Activated CD8-positive, alpha-beta T cell treated with anti-CD3 and anti-CD28 coated beads for 36 hours (primary cell): ENCODE results near the gene VPS13D. TPM values are rescaled to one million over a fixed set of nuclear protein-coding genes. Genes with fewer than 3 reads are reported as not detected.

ENCODE experiments used
- ATAC-seq: fragments of 200-7000 bp; cut with Tn5 transposase; one replicate; pipeline ENCODE4 v1.10.0; 2021; ENCODE audit warnings: mild to moderate bottlenecking, moderate library complexity
- CTCF ChIA-PET: fragments of 350-600 bp; sonication (Branson Sonifier 250); formaldehyde crosslinking; loops from one replicate; lab custom pipeline; 2021; ENCODE audit warnings: antibody characterized with exemption; lab: Charles Lee
- POLR2A ChIA-PET: fragments of 350-600 bp; sonication (Branson Sonifier 250); formaldehyde crosslinking; loops from one replicate; lab custom pipeline; 2021; ENCODE audit warnings: antibody characterized with exemption; lab: Charles Lee
- DNase-seq: peaks from one replicate; pipeline ENCODE4 v3.0.0-alpha.2; 2020
- H3K27ac Mint-ChIP-seq: one replicate; pipeline ENCODE4 v1.8.0; 2021; ENCODE audit warnings: mild to moderate bottlenecking, mixed read lengths
- H3K27me3 Mint-ChIP-seq: one replicate; pipeline ENCODE4 v1.8.0; 2021; ENCODE audit warnings: mixed read lengths
- H3K36me3 Mint-ChIP-seq: one replicate; pipeline ENCODE4 v1.8.0; 2021; ENCODE audit warnings: low read depth, mixed read lengths
- H3K4me1 Mint-ChIP-seq: one replicate; pipeline ENCODE4 v1.8.0; 2021; ENCODE audit warnings: low read depth, mixed read lengths
- H3K4me3 Mint-ChIP-seq: one replicate; pipeline ENCODE4 v1.8.0; 2021; ENCODE audit warnings: mild to moderate bottlenecking, moderate library complexity, mixed read lengths
- H3K9me3 Mint-ChIP-seq: one replicate; pipeline ENCODE4 v1.8.0; 2021; ENCODE audit warnings: mixed read lengths
- intact Hi-C: fragments of 100-400 bp; cut with micrococcal nuclease; formaldehyde crosslinking; loops from one replicate; pipeline ENCODE4 v1.10.0; 2022
- total RNA-seq, 2 experiments: library from RNA; stranded (reverse); gene quantifications; one replicate each; pipeline ENCODE4 v1.2.3, GENCODE V29; 2021
- TF ChIP-seq, protein P1 (sequence below): fragments of 200-600 bp; IDR thresholded peaks from one replicate; pipeline ENCODE4 v1.8.0; 2022; ENCODE audit warnings: antibody characterized with exemption, mild to moderate bottlenecking

The VPS13D gene
- total RNA-seq, 2 experiments from 2014 or later: 28.1 to 30.7 TPM

DNA sequence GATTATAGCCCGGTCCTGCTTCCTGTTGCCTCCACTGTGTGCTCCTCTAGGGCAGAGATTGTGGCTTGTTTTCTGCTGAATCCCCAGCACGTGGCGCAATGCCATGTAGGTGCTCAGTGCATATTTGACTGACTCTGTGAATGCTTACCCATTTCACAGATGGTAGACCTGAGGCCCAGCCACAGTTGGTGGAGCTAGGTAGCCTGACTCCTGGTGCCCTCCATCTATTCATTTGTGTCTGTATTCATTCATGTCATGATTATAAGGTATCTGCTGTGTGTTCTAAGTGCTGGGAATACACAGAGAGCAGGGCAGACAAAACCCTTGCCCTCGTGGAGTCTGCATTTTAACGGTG lies 40.5 kb upstream of the VPS13D start:
- no peak overlapping the region for H3K4me3 Mint-ChIP-seq
- ATAC-seq (no peak), DNase-seq (no peak)
- H3K36me3 Mint-ChIP-seq: peaks cover 48% of the 10 kb centered on the region
- ChIA-PET POLR2A (interaction anchor here (0.6 kb wide), 3 partner anchors 10 to 29 kb away, joined by 3 read pairs; no protein-coding TSS in a partner anchor), CTCF (interaction anchor here (1.1 to 2.1 kb wide), 4 partner anchors 42 to 71 kb away, joined by 3 to 9 read pairs (median 4); no protein-coding TSS in a partner anchor)
- no peaks in the 10 kb centered on the region for H3K27me3 Mint-ChIP-seq
- TF ChIP-seq, protein P1, sequence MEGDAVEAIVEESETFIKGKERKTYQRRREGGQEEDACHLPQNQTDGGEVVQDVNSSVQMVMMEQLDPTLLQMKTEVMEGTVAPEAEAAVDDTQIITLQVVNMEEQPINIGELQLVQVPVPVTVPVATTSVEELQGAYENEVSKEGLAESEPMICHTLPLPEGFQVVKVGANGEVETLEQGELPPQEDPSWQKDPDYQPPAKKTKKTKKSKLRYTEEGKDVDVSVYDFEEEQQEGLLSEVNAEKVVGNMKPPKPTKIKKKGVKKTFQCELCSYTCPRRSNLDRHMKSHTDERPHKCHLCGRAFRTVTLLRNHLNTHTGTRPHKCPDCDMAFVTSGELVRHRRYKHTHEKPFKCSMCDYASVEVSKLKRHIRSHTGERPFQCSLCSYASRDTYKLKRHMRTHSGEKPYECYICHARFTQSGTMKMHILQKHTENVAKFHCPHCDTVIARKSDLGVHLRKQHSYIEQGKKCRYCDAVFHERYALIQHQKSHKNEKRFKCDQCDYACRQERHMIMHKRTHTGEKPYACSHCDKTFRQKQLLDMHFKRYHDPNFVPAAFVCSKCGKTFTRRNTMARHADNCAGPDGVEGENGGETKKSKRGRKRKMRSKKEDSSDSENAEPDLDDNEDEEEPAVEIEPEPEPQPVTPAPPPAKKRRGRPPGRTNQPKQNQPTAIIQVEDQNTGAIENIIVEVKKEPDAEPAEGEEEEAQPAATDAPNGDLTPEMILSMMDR: no peak
- intact Hi-C loops: no loop called here
- H3K9me3 Mint-ChIP-seq: no peaks in the 10 kb centered on the region
- H3K4me1 Mint-ChIP-seq: peaks cover 41% of the 10 kb centered on the region
- peak overlapping the region; percentile 53 for H3K27ac Mint-ChIP-seq

DNA sequence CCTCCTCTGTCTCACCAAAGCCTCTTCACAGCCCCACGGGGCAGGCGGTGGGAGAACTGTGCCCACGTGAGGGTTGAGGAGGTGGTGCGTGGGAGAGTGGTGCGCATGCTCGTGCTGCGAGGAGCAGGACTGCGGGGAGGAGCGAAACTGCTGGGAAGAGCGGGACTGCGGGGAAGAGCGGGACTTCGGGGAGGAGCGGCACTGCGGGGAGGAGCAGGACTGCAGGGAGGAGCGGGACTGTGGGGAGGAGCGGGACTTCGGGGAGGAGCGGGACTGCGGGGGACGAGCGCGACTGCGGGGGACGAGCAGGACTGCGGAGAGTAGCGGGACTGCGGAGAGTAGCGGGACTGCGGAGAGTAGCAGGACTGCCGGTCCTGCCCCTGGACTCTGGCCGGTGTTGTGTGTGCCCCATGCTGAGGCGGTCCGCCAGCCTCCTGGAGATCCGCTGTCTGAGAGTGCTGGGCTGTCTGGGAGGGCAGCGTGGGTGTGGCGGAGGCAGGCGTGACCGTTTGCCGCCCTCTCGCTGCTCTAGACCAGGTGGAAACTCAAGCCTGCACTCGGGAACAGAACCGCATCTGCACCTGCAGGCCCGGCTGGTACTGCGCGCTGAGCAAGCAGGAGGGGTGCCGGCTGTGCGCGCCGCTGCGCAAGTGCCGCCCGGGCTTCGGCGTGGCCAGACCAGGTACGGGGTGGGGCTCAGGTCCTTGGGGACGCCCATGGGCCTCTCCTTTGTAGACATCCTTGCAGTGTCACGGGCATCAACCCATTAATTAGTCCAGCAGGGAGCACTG lies 38.4 kb upstream of the VPS13D start:
- intact Hi-C loops: no loop called here
- ChIA-PET CTCF (interaction anchor here (1.0 to 2.1 kb wide), 4 partner anchors 38 to 70 kb away, joined by 3 to 9 read pairs (median 4); no protein-coding TSS in a partner anchor), POLR2A (interaction anchor here (0.7 to 1.6 kb wide), 2 partner anchors 8 to 12 kb away, joined by 3 to 4 read pairs; no protein-coding TSS in a partner anchor)
- H3K27me3 Mint-ChIP-seq: no peaks in the 10 kb centered on the region
- H3K27ac Mint-ChIP-seq: no peak overlapping the region
- no peak overlapping the region for H3K4me3 Mint-ChIP-seq
- TF ChIP-seq, protein P1: no peak
- H3K9me3 Mint-ChIP-seq: no peaks in the 10 kb centered on the region
- ATAC-seq (no peak), DNase-seq (no peak)
- H3K4me1 Mint-ChIP-seq: peaks cover 41% of the 10 kb centered on the region
- peaks cover 63% of the 10 kb centered on the region for H3K36me3 Mint-ChIP-seq

DNA sequence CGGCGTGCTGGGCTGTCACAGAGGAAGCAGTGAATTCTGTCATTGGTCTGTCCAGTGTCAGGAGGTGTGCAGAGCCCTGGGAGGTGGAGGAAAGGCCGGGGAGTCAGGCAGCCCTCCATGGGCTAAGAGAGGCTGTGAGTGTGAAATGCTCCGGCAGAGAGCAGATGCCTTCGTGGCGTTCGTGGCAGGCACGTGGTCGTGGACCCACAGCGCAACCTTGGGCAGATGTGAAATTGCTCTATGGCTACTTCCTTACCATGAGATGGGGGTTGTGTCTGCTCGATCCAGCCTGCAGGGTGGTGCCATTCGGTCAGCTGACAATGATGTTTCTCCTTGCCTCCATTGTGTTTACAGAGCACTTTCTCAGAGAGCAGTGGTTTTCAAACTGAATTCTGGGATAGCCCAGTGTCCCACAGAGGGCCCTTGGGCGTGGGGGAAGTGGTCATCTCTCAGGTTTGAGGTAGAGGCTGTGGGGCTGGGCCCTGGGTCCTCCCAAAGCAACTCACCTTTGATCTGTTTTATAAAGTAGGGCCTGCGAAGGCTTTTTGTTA lies 35.1 kb upstream of the VPS13D start:
- no peaks in the 10 kb centered on the region for H3K27me3 Mint-ChIP-seq
- intact Hi-C loops: no loop called here
- POLR2A ChIA-PET: no interaction called here
- ATAC-seq (no peak), DNase-seq (no peak)
- no peak overlapping the region for H3K4me3 Mint-ChIP-seq
- peaks cover 65% of the 10 kb centered on the region for H3K36me3 Mint-ChIP-seq
- TF ChIP-seq, protein P1: no peak
- CTCF ChIA-PET: no interaction called here
- peaks cover 50% of the 10 kb centered on the region for H3K4me1 Mint-ChIP-seq
- no peaks in the 10 kb centered on the region for H3K9me3 Mint-ChIP-seq
- H3K27ac Mint-ChIP-seq: peak overlapping the region; percentile 27

DNA sequence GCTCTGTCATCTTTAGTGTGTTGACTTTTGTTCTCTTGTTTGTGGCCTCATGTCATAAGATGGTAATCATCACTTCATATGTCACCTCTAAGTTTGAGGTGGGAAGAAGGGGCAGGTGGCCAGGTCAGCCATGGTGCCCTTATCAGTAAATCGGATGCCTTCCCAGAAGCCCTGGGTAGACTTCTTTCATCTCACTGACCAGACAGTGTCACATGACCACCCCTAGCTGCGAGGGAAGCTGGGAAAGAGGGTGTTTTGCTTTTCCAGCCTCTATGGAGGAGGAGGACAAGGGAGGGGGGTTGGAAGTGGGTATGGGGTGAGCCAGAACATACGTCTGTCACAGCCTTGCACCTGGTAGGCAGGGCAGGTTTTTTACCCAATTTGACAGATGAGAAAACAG lies 34.4 kb upstream of the VPS13D start:
- ChIA-PET CTCF (no interaction called here), POLR2A (interaction anchor here (0.6 kb wide), 1 partner anchor 73 kb away, joined by 3 read pairs; no protein-coding TSS in a partner anchor)
- peak overlapping the region; percentile 78 for H3K27ac Mint-ChIP-seq

More for the DNA sequence above, 34.4 kb upstream of the VPS13D start:
- TF ChIP-seq, protein P1: no peak
- ATAC-seq (no peak), DNase-seq (no peak)
- H3K36me3 Mint-ChIP-seq: peaks cover 66% of the 10 kb centered on the region
- peaks cover 54% of the 10 kb centered on the region for H3K4me1 Mint-ChIP-seq
- intact Hi-C loops: no loop called here
- H3K9me3 Mint-ChIP-seq: no peaks in the 10 kb centered on the region
- H3K27me3 Mint-ChIP-seq: no peaks in the 10 kb centered on the region
- no peak overlapping the region for H3K4me3 Mint-ChIP-seq
